HG03571 (cell line): ENCODE measurements around the gene SCN5A.
"Not testable (repeated sequence)": the region's sequence is repeated elsewhere in the genome, so short reads cannot be mapped to it uniquely, and the experiment has no call there.

Experiments
- ATAC-seq: cut with Tn5 transposase; IDR thresholded peaks from one replicate; pipeline ENCODE4 v1.9.1; 2021; ENCODE audit not compliant: unreplicated experiment

The SCN5A gene

GRCh38 chr3:38580450-38581382, 68.8 kb downstream of the SCN5A start:
- ATAC-seq, result no peak

GRCh38 chr3:38579551-38580449, 69.7 kb downstream of the SCN5A start:
- no peak for ATAC-seq

GRCh38 chr3:38579141-38579540, 70.3 kb downstream of the SCN5A start:
- no peak for ATAC-seq

- ATAC-seq, result no peak
These were observed 70.9 kb downstream of the SCN5A start for GRCh38 chr3:38578551-38578950.

- no peak for ATAC-seq
These were observed 71.4 kb downstream of the SCN5A start for GRCh38 chr3:38578081-38578475.

- ATAC-seq, result no peak
These were observed 72.0 kb downstream of the SCN5A start for GRCh38 chr3:38577371-38578080.

GRCh38 chr3:38576526-38577370, 72.7 kb downstream of the SCN5A start:
- ATAC-seq, result no peak

- no peak for ATAC-seq
These were observed 73.4 kb downstream of the SCN5A start for GRCh38 chr3:38576131-38576525.

- no peak for ATAC-seq
These were observed 74.1 kb downstream of the SCN5A start for GRCh38 chr3:38575279-38575843.

- ATAC-seq, result no peak
These were observed 74.8 kb downstream of the SCN5A start for GRCh38 chr3:38574411-38575278.

- no peak for ATAC-seq
These were observed 75.9 kb downstream of the SCN5A start for GRCh38 chr3:38573556-38573955.

- ATAC-seq, result no peak
These were observed 76.4 kb downstream of the SCN5A start for GRCh38 chr3:38573111-38573510.

GRCh38 chr3:38567498-38567897, 82.0 kb downstream of the SCN5A start:
- ATAC-seq, result no peak

- ATAC-seq, result not testable (repeated sequence)
These were observed 82.7 kb downstream of the SCN5A start for GRCh38 chr3:38566794-38567193.

- no peak for ATAC-seq
These were observed 83.3 kb downstream of the SCN5A start for GRCh38 chr3:38566215-38566528.

- ATAC-seq, result no peak
These were observed 83.9 kb downstream of the SCN5A start for GRCh38 chr3:38565339-38566214.

- no peak for ATAC-seq
These were observed 84.7 kb downstream of the SCN5A start for GRCh38 chr3:38564631-38565338.

GRCh38 chr3:38563886-38564270, 85.6 kb downstream of the SCN5A start:
- no peak for ATAC-seq
